Inflammatory macrophage (primary cell): ENCODE data around the gene HS2ST1.
"Not testable (repeated sequence)": the region's sequence is repeated elsewhere in the genome, so short reads cannot be mapped to it uniquely, and the experiment has no call there.

Experiments used
- DNase-seq, 2 donors: peaks; one replicate each; pipeline ENCODE4 v3.0.0-alpha.2; 2020 to 2022

The HS2ST1 gene

DNA sequence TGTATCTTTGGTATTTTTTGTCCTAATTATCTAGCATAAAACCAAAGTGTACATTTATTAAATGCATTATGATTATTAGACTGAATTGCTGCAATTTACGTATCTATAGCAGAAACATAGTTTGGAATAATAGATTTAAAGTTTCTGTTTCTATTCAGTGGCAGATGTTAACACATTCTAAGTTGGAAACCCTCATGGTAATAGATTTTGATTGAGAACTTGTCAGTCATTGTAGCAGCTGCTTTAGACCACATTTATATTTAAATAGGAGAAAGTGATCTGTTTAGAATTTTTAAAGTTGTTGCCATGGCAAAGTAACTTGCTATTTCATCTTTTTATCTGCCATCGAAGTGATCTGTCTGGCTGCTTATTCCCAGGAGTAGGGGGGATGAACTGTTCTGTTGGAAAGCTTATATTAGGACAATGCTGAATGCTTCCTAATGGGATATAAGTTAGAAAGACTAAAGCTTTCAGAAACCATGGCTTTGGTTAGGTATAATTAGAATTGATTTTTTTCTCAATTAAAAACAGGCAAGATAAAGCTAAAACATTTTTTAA lies 61.6 kb downstream of the HS2ST1 start:
- no peak for DNase-seq

DNA sequence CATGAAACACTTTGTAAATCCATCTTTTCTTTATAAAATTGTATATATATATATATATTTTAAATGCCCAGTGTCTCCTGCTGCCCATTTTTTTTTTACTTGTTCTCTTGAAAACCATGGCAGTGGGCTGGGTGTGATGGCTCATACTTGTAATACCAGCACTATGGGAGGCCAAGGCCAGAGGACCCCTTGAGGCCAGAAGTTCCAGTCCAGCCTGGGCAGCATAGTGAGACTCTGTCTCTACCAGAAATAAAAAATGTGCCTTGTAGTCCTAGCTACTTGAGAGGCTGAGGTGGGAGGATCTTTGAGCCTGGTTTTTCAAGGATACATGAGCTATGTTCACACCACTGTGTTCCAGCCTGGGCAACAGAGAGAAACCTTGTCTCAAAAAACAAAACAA lies 62.2 kb downstream of the HS2ST1 start:
- DNase-seq, result no peak

DNA sequence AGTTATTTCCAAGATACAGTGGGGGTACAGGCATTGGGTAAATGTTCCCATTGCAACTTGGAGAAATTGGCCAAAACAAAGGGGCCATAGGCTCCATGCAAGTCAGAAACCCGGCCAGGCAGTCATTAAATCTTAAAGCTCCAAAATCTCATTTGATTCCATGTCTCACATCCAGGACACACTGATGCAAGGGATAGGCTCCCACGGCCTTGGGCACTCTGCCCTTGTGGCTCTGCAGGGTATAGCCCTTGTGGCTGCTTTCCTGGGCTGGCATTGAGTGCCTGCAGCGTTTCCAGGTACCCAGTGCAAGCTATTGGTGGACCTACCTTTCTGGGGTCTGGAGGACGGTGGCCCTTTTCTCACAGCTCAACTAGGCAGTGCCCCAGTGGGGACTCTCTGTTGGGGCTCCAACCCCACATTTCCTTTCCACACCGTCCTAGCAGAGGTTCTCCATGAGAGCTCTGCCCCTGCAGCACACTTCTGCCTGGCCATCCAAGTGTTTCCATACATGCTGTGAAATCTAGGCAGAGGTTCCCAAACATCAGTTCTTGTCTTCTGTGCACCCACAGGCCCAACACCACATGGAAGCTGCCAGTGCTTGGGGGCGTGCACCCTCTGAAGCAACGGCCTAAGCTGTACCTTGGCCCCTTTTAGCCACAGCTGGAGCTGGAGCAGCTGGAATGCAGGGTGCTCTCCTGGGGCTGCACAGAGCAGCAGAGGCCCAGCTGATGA lies 67.2 kb downstream of the HS2ST1 start:
- DNase-seq, result no peak

DNA sequence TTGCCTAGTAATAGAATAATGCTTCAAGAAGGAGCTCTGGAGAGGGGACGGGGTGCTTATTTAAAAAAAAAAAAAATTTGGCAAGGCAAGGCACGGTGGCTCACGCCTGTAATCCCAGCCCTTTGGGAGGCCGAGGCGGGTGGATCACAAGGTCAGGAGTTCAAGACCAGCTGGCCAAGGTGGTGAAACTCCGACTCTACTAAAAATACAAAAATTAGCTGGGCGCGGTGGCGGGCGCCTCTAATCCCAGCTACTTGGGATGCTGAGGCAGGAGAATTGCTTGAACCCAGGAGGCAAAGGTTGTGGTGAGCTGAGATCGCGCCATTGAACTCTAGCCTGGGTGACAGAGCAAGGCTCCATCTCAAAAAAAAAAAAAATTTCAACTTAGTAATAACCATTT lies 69.2 kb downstream of the HS2ST1 start:
- DNase-seq, result not testable (repeated sequence)

DNA sequence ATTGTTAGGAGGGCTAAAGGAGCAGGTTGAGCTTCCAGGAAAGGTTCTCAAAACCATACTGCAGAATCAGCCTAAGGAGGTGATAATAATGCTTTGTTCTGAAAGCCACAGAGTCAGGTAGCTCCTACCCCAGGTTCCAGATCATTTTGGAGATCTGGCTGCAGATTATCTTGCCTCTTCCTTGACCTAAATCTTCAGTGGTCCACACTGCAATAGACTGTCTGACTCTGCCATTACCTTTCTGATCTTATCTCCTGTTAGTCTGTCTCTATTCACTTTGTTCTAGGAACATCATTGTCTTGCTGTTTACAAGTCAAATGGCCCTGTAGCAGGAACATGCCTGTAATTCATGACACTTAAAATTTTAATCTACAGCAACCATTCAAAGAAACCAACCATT lies 73.0 kb downstream of the HS2ST1 start:
- no peak for DNase-seq

DNA sequence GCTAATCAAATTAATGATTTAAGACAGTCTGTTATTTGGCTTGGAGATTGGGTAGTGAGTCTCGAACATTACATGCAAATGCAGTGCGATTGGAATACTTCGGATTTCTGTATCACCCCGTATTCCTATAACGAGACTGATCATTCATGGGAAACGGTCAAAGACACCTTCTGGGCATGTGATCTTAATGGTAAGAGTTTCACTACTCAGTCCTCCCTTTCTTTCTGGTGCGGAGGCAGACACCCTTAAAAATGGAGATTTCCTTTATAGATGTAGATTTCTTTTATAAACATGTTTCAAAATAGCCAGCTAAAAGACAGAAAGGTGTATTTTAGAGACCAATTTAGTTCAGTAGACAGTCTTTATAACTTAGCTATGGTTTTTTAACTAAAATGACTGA lies 74.4 kb downstream of the HS2ST1 start:
- no peak for DNase-seq

DNA sequence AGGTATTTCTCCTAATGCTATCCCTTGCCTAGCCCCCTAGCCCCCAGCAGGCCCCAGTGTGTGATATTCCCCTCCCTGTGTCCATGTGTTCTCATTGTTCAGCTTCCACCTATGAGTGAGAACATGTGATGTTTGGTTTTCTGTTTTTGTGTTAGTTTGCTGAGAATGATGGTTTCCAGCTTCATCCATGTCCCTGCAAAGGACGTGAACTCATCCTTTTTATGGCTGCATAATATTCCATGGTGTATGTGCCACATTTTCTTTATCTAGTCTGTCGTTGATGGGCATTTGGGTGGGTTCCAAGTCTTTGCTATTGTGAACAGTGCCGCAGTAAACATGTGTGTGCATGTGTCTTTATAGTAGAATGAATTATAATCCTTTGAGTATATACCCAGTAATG lies 75.3 kb downstream of the HS2ST1 start:
- not testable (repeated sequence) for DNase-seq

DNA sequence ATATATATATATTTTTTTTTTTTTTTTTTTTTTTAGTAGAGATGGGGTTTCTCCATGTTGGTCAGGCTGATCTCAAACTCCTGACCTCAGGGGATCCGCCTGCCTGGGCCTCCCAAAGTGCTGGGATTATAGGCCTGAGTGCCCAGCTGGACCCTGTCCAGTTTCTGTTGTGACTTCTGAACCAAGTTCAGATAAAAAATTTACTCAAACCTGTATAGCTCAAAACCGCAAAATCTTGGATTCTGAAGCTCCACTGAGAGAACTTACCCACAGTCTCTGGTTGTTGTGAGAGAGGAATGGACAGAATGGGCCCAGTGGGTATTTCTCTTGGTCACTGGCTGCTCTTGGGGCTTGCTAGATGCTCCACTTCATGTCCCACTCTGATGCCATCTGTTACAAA lies 76.4 kb downstream of the HS2ST1 start:
- DNase-seq, result no peak

DNA sequence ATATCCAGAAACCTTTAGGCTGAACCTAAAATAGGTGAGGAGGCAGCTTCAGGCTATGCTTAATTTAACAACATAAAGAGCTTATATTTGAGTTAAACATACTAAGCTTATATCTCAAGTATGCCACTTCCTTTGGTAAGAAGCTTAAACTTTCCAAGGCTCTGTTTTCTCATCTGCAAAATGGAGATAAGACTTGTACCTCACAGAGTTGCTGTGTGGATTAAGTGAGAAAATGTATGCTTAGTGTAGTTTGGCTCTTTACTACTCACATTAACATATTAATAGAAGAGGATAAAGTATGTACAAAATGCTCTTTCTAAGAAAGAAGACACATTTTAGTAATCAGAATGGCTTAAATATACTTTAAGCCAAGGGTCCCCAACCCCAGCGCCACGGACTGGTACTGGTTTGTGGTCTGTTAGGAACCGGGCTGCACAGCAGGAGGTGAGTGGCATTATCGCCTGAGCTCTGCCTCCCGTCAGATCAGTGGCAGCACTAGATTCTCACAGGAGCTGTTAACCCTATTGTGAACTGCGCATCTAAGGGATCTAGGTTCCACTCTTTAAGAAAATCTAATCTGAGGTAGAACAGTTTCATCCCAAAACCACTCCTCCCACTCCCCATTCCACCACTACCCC lies 77.2 kb downstream of the HS2ST1 start:
- no peak for DNase-seq

DNA sequence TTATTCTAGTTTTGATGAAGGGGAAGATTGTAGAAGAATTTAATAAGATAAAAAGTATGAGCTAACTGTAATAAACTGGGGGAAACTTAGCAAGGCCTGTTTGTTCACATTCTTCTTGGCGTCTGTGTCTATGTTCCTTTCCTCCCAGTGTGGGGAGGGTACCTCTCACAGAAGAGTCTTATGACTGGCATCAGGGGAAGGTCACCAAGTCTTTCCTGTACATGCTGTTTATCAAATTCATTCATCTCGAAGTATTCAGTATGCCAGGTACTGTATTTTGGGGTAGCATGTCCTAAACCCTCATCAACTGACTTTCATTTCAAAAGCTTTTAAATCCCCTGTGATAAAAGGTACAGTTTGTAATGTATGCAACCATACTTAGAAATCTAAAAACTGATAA lies 78.4 kb downstream of the HS2ST1 start:
- DNase-seq, result no peak

DNA sequence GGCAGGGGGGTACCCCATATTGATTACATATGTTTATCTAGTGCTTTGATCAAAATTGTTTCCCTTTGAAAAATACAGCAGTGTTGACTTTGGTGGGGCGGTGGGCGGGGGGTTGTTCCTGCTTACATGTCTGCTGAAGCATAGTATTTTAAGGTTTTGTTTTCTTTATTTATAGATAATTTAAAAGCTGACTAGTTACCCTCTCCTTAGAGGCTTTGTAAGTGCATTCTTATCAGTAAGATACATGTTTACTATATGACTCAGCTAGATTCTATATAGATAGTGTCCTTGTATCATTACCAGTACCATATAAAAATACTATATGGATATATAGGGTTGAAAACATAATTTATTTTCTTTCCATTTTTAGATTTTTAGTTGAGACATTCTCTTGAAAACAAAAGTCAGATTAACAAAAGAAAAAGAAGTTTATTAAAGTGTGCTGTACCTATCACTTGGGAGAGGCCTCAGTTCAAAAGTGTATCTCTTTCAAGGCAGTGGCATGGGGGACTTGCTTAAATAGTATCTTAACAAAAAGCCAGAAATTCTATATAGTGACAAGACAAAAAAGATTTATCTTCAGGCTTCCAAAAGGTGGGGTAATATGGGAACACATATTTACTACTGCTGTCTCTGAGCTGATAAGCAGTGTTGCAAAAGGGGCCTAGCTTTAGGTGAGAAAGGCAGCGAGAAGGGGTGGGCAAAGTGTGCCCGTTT lies 79.0 kb downstream of the HS2ST1 start:
- no peak for DNase-seq

DNA sequence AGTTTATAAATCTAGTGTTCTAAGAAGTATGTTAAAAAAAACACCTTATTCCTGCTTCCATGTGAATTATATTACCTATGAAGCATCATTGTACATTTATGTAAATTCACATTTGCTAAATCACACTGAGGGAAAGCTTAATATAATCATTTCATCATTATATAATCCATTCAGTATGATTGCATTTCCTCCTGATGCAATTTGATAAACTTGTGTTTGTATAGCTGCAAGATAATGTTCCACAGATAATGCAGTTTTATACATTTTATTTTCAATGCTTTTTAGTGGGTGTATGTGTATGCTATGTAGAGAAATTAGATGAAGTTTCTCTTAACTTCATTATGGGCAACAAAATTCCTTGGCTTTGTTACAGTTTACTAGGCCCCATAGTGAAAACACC lies 79.6 kb downstream of the HS2ST1 start:
- no peak for DNase-seq

DNA sequence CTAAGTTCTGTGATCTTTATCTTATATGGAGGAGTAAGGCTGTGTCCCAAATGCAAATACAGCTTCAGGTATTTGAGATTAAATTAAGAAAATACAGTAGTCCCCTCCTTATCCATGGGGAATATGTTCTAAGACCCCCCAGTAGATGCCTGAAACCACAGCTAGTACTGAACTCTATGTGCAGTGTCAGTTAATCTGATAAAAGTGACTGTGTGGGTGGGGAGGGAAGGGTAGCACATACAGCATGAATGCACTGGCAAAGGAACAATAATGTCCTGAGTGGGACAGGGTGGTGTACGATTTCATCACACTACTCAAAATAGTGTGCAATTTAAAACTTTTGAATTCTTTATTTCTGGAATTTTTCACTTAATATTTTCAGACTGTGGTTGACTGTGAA lies 83.1 kb downstream of the HS2ST1 start:
- no peak for DNase-seq

DNA sequence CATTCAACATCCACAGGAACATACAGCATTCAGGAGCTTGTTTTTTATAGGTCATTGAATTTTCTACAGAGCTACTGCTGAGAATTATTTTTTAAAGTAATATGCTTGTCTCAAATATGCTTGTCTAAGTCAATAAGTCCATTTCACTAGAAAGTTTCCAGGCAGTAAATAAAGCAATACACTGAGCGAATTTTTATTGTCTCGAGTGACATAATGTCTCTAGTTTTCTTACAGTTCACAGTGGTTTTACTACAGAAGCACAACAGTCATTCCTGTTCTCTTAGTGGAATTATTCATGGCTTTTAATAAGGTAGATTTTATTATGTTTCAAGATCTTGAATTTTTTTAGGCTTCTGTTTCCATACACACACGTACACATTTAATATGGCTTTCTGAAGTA lies 83.8 kb downstream of the HS2ST1 start:
- no peak for DNase-seq

DNA sequence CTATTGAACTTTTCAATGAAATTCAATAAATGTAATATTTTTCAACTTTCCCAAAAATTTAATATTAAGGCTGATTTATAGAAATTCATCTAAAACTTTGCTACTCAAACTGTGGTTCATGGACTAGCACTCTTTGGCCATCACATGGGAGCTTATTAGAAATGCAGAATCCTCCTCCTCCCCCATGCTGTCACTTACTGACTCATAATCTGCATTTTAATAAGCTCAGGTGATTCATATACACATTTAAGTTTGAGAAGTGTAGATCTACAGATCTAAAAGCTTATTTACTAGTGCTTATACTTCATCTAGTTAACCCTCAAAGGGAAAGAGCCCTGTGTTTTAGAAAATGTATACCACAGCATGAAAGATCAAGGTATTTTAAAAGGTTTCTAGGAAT lies 84.3 kb downstream of the HS2ST1 start:
- no peak for DNase-seq

DNA sequence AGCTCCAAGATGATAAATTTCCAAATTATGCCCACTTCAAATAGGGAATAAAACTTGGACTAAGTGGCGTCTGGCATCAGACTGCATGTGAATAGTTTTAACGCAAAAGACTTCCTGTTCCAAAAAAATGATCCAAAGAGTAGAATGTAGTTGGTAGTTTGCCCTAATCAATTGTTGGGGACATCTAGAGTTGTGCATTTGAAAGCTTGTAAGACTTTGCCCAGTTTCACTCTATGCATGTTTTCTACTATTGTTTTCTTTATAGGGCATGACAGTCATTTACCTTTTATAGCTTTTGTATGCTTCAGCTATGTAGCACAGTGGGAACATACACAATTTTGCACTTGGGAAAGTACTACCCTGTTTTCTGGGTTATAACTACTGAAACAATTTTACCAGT lies 86.0 kb downstream of the HS2ST1 start:
- no peak for DNase-seq

DNA sequence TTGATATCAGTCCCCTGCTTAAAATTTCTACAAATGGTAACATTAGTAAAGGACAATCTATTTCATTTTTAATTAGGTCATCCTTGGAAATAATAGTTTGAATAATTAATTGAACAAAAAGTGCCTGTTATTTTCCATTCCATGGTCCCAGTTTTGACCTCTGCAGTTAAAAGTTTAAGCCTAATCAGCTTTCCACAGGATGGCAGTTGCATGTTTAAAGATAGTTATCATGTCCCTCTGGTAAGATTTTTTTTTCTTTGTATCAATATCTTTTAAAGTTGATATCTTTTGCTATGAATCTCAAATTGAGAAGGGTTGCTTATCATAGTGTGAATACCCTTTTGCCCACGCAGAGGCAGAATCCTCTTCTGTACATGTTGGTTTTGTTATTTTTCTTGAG lies 90.4 kb downstream of the HS2ST1 start:
- DNase-seq, result no peak

DNA sequence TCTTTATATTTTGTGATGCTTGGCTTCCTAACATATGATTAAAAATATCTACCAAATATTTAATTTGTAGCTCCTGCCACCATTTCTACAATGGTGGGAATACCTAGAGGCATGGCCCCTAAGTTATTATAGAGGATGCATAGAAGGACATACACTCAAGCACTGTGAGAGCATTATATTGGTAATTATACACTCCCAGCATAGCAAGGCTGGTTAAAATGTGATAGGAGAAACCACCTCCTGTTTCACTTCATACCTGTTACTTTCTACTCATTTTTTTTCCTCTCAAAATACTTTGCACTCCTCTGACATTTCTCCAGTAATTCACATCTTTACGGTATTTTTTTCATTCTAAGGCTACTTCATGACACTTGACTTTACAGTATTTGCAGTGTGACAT lies 92.9 kb downstream of the HS2ST1 start:
- DNase-seq, result no peak

DNA sequence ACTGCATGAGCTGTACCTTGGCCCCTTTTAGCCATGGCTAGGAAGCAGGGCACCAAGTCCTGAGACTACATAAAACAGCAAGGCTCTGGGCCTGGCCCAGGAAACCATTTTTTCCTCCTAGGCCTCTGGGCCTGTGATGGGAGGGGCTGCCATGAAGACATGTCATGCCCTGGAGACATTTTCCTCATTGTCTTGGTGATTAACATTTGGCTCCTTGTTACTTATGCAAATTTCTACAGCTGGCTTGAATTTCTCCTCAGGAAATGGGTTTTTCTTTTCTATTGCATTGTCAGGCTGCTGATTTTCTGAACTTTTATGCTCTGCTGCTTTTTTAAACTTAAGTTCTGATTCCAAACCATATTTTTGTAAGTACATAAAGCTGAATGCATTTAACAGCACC lies 99.0 kb downstream of the HS2ST1 start:
- DNase-seq, result not testable (repeated sequence)

DNA sequence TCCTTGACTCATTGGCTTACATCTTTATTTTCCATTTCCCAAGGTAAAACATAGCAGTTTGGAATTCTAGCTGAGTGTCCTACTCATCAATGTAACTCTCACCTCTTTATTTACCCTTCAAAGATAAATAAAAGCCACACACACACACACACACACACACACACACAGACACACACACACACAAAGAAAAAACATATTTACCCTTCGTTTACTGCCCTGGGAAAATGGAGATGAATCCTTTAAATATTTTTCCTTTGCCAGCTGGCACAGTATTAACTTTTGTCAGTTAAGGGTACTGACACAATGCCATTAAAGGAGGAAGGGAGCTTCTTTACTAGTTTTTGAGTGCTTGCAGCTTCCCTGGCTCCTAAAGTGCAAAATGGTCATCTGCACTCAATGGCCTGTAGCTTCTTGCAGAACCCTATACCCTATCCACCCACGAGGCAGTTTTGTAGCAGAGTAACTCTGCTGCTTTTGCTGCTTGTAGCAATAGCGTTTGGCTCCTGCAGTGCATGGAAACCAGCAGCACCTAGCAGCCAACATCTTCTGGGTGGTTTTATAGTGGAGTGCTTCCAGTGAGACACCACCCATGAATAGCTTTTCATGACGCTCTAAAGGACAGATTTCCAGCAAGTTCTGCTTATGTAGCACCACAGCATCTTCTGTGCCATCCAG lies 103.7 kb downstream of the HS2ST1 start:
- no peak for DNase-seq

DNA sequence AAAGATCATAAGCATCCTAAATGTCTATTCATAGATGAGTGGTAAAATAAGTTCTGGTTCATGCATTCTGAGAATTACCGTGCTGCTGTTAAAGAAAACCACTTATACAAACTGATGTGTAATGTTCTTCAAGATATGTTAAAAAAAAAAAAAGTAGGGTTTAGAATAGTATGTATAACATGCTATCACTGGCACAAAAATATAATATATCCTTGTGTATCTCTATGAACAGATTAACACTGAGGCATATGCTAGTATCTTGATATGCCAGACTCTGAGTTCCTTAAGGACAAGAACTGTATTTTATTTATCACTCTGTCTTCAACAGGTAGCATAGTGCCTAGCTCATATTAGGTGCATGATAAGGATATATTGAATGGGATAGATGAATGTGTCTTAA lies 108.9 kb downstream of the HS2ST1 start:
- no peak for DNase-seq

DNA sequence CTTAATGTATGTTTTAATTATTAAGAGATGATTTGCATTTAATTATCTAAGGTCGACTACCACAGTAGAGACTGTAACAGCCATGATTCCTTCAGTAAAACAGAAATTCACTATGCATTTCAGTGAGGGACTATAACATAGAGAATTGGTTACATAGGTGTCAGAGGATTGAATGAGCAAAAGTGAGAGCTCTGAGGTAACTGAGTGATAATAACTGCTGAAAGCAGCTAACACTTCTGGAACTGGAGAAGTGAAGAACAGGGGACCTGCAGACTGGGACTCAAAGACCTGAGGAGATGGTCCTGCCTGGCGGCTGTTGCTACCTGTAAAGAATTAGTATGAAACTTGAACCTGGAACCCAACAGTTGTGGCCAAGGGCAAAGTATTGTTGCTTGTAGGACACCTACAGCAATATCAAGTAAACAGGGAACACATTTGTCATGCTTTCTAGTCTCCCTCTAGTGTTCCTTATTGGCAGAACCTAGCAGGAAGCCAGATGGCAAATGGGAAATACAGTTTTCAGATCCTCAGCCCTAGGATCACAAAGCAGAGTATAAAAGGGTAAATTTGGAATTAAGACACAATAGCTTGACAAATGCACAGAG lies 110.6 kb downstream of the HS2ST1 start:
- DNase-seq, result peak; percentile 31 to 36

DNA sequence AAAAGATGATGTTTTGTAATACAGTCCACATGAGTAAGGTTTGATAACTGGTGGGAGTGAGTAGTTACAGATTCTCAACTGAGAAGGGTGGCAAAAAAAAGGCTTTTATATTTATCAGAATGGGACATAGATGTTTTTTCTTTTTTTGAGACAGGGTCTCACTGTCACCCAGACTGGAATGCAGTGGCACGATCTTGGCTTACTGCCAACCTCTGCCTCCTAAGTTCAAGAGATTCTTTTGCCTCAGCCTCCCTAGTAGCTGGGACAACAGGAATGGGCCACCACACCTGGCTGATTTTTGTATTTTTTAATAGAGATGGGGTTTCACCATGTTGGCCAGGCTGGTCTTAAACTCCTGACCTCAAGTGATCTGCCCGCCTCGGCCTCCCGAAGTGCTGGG lies 113.1 kb downstream of the HS2ST1 start:
- DNase-seq, result not testable (repeated sequence)
